Dedifferentiated amniotic fluid mesenchymal stem cell (primary cell): ENCODE data around the gene TRIM63.

Experiments used
- DNase-seq: peaks from one replicate; pipeline ENCODE4 v3.0.0-alpha.2; 2016; ENCODE audit errors: extremely low spot score

Gene TRIM63

DNA sequence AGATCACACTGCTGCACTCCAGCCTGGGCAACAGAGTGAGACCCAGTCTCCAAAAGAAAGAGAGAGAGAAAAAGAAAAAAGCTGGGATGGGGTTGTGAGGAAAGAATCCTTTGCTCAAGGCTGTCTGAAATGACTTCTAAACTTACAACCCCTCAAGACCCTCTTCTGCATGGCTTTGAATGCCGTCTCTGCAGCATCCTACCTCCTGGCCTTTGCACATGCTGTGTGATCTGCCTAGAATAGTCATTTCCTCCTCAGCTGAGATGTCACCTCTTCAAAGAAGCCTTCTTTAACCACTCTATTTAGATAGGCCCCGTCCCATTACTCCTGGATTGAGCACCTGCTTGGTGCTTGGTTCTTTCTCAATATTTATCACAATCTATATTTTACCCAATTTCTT, 17.4 kb upstream of the TRIM63 start:
- no peak for DNase-seq

DNA sequence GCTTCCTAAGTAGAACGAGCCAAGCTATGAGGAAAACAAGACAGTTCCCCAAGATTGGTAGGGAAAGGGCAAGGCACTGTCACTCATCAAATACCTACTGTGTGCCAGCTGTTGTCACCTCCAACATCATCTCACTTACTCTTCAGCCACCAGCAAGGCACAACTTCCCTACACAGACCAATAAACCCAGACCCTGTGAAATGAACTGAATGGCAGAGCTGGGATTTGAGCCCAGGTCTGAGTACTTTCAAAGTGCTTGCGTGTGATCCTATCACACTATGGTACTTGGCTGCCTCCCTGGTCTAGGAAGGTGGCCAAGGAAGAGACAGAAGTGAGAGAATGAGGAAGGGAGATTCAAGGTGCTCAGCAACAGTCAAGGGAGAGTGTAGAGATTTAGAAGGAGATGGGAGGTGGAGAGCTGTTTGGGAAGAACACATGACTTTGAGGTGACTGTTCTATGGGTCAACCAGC, 16.7 kb upstream of the TRIM63 start:
- no peak for DNase-seq

DNA sequence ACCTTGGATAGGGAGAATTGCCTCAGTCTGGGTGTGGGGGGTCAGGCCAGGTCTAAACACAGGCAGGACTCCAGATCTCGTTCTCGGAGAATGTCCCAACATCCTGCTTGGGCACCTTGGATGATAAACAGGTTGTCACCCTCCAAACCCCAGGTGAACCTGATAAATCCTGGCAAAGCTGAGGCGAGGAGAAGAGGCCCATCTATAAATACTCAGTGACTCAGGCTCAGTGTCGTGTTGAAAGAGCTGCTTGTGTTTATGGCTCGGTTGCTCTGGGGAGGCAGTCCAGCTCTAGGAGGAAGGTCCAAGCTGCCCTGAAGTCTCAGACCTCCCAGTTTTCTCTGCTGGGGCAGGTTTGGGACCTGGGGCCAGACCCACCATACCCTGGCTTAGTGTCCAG, 15.8 kb upstream of the TRIM63 start:
- DNase-seq = no peak

DNA sequence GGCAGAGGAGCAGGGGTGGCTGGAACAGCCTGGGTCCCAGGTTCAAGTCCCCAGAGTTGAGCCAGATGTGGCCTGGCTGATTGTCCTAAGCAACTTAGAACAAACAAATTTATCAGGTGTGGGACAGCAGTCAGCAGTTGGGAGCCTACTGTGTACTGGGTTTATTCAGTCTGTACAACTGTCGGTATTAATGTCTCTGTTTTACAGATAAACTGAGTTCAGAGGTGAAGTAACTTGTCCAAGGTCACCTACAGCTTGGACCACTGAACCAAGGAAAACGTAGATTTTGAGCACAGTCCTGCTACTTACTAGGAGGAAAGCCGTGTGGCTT, 14.6 kb upstream of the TRIM63 start:
- DNase-seq = no peak

DNA sequence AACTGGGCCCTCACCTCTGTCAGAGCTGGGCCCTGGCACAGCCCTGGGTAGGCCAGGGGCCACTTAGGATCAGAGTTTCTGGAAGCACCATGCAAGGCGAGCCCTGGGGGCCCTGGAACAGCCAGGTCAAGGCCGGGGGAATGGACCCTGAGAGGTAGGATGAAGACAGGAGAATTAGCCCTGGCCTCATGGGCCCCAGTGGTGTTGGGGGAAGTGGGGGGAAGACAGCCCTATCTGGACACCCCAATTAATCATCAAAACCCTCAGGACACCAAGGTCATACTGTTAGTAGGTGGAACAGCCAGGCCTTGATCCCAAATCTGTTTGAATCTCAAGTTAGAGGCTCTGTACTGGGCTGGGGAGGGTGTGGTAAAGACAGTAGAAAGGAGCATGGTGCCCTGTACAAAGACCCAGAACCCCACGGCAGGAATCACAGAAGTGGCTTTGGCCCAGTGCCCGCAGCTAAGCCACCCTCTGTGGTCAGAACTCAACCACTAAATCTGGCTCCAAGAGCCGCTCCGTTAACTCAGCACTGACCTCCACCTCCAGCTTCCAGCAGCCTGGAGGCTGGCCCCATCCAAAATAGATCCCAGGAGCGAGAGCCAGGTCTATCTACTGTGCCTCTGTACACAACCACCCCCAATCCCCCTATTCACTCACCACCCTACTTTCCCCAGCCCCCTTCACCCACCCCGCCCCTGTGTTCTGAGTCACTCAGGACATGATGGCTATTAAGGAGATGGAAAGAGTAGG, 14.0 kb upstream of the TRIM63 start:
- no peak for DNase-seq

DNA sequence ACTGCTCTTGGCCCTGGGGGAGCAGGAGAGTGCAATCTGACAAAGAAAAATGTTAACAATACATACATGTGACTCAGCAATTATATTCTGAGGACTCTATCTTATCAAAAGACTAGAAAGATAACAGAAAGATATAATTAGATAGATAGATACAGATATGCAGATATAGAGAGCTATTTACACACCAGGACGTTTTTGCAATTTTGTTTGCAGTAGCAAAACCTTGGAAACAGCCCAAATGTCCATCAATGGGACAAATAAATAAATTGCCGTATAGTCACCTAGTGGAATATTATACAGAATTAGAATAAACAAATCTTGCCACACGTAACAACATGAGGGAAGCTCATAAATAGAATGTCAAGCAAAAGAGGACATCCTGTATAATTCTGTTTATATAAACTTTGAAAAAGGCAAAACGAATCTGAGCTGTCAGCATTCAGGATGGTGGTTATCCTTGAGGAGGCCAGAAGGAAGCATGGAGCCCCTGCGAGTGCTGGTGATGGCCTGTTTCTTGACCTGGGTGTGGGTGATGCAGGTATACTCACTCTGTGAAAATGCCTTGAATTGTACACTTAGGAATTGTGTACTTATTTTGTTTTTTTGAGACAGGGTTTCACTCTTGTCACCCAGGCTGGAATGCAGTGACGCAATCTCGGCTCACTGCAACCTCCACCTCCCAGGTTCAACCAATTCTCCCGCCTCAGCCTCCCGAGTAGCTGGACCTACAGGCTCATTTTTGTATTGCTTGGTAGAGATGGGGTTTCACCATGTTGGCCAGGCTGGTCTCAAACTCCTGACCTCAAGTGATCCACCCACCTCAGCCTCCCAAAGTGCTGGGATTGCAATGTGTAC, 12.8 kb upstream of the TRIM63 start:
- no peak for DNase-seq

DNA sequence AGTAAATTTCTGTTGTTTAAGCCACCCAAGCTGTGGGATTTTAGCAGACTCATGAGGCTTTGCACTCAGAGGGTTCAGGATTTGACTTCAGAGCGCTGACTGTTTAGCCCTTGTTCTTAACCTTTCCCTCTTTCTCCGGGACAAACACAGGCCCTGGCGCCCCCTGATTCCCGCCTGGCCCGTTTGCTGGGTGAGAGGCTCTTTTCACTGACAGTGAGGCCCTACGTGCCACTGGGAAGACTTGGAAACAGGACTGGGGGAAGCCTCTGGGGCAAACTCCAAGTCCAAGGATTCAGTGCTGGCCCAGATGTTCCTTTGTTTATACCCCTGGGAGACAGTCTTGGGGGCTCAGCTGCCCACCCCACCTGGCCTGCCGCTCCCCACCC, 11.7 kb upstream of the TRIM63 start:
- no peak for DNase-seq

DNA sequence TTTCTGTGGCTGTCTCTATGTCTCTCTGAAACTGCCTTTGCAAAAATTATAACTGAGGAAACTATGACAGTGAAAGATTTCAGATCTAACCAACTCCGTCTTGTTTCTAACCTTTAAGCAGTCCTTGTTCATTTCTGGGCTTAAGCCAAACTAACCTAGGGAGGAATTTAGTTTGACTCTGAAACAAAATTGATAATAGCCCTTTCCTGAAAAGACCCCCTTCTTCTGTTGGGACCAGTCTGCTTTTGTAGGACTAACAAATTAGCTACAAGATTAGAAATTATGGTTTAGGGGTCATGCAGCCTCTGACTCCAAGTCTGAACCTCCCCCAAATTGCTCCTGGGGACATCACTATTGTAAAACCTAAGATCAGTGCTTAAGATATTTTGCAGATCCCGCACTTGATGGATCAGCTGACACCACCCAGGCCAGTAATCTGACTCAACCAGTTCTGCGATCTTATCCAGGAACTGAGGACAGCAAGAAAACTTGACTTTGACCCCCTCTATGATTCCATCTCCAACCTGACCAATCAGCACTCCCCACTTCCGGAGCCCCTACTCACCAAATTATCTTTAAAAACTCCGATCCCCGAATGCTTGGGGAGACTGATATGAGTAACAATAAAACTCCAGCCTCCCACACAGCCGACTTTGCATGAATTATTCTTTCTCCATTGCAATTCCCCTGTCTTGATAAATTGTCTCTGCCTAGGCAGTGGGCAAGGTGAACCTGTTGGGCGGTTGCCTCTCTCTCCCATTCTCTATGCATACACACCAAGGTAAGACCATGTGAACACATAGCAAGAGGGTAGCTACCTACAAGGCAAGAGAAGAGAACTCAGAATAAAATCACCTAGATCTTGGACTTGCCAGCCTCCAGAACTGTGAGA, 11.1 kb upstream of the TRIM63 start:
- no peak for DNase-seq

DNA sequence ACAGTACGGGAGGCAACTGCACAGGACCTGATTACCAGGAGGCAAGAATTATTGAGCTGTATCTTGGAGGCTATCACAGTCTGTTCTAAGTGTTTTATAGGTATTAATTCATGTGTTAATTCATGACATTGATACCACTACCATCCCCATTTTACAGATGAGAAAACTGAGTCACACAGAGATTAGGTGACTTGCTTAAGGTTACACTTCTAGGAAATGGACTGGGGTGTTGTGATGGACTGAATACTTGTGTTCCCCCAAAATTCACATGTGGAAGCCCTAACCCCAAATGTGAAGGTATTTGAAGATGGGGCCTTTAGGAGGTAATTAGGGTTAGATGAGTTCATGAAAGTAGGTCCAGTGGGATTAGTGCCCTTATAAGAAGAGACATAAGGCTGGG, 10.1 kb upstream of the TRIM63 start:
- DNase-seq = no peak

DNA sequence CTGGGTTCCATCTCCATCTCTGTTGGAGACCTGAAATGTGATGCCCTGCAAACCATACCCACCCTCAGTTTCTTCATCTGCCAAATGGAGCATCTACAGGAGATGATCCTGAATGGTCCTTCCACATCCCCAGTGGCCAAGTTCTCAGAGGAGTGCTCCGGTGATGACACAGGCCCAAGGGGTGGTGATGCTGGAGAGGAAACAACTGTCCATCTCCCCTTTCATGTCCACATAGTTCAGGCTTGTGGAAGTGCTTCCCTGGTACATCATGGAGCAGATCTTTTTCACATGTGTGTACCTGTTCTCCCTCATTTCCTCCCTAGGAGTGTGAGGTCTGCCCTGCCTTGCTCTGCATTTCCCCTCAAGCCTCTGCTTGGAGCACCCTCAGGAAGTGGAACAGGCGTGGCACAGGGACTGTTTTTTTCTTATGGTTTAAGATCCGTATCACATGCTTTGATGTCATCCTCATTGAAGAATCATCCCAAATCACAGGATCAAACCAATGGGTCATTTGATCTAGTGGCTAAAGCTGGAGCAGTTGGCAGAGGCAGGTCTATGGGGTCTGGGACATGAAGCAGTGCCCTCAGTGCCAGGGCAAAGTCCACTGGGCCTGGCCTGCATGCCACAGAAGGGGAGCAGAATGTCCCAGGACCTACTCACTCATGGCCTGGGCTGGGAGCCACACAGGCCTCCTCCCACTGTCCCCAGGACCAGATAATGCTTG, 8.2 kb upstream of the TRIM63 start:
- no peak for DNase-seq

DNA sequence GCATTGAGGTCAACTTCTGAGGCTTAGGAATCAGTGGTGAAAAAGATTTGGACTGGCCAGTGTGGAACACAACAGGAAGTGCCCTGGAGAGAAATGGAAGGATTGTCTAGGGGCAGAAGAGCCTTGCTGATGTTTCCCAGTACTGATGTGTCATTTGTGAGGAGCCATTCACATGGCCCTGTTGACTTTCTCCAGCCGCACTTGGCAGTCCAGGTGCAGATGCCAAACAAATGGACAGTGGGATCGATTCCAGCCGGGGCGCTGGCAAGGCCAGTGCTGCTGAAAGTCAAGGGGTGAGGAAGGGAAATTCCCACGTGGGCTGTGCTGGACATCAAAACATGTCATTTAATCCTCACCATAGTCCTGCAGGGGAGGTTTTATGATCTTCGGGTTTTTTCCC, 4.9 kb upstream of the TRIM63 start:
- DNase-seq = no peak

DNA sequence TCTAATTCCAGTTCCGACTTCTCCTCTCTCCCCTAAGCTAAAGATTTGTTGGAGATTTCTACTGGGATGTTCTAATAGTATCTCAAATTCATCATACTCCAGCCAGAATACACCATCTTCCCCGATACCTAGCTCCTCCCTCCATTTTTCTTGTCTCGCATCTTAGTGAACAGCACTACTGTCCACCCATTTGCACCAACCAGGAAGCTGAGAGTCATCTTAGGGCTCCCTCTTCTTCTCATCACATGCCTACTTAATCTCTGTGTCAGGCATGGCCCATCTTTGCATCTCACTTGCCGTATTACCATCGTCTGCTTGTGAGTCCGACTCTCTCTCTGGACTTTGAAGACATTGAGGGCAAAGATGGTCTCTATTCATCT, 3.5 kb upstream of the TRIM63 start:
- no peak for DNase-seq

DNA sequence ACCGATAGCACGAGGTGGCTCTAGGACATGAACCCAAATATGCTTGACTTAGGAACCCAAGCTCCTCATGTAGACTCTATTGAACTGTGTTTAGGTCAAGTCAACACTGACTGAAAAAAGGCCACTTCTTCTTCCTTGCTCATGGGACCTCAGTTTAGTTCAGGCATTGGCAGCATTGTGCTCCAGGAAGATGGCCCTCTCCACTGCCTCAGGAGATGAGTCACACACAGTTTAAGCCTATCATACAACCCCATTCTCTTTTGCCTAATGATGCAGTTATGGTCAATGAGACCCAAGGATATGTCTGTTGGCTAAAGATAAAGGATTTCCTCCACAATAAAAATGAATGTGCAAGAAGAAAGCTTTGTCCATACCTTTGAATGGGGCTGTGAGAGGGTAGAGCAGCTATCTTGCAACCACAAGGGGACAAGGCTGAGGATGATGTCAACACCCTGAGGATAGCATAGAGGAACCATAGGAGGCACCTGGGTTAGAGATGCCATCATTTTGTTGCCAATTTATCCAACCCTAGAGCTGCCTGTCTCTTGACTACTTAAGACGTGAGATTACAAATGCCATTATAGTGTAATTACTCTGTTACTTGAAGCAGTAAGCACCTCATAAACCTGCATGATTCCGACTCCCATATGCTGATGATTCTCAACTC, 3.0 kb upstream of the TRIM63 start:
- DNase-seq = no peak

DNA sequence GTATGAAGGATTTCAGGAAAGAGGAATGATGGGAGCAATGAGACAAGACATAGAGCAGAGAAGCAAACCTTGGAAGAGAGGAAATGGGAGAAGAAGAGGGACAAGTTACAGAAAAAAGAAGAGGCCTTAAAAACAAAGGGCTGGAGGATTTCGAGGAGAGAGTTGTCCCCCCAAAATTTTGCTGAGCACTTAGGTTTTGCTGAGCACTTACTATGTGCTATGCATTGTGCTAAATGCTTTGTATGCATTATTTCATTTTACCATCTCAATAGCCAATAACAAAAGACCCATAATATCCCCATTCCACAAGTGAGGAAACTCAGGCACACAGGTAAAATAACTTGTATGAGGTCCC, 2.5 kb upstream of the TRIM63 start:
- no peak for DNase-seq

DNA sequence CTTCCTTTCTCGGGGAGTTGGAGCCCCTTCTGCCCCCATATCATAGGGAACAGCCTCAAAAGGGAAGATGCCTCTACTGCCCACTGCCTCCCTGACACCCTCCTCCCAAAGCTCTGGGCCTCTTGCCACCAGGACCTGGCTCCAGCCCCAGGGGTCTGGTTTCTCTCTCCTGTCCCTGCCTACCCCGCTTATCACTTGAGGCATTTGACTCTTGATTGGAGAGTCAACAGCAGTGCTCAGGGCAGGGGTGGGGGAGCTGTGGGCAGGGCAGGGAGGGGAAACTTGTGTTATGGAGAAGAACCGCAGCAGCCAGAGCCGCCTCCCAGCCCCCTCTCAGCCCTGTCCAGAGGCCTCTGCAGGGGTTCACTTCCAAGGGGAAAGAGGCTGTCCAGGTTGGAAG, 573 bp downstream of the TRIM63 start:
- no peak for DNase-seq

DNA sequence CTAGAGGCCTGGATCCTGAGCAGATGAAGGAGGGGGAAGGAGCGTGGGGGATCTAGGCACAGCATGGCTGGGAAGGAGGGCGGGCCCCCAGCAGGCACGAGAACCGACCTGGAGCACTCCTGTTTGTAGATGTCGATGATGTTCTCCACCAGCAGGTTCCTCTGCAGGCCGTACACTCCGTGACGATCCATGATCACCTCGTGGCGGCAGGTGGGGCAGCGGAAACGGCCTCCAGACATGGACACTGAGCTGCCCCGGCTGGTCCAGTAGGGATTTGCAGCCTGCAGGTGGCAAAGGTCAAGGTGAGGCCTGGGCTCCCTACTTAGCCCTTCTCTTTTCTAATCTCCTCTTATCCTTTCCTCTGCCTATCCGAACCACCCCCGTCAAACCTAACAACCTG, 1.3 kb downstream of the TRIM63 start:
- no peak for DNase-seq

DNA sequence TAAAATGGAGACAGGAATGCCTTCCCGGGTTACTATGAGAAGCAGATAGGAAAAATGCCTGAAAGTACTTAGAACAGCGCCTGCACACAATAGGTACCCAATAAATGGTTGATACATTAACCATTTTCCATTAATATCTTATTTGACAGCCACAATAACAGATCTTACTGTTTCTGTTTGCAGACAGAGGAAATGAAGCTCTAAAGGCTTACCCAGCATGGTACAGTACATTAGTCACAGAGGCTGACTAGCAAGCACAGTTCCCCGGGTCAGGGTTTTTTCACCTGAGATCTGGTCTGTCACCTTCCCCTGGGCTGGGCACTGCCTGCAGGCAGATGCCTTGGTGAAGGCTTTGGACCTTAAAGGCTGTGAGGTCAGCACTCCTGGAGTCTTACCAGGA, 2.9 kb downstream of the TRIM63 start:
- DNase-seq = no peak

DNA sequence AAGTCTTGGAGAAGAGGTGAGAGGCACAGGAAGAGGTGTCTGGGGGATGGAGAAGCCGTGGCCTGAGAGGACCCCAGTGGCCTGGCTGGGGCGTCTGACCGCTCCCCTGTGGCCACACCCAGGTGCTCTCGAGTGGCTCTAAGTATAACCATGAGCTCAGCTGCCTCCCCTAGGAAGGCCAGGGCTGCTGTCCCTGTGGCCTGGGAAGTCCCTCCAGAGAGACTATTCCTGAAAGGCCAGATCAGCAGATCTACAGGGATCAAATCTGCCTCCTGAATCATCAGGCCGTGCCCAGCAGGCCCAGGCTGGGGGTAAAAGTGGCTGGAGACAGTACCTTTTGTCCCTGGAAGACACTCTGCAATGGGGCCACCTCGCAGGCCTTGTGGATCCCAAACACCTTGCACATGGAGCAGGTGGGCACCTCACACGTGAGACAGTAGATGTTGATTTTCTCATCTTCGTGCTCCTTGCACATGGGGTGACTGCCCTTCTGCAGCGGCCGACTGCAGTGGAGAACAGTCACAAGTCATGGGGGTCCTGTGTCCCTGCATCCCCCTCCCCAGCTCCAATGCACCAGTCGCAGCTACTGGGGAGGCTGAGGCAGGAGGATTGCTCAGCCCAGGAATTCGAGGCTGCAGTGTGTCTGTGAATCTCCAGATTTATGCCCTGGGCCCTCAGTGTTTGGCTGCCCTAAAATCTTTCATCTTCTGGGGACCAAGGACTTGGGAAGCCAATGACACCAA, 6.4 kb downstream of the TRIM63 start:
- no peak for DNase-seq

DNA sequence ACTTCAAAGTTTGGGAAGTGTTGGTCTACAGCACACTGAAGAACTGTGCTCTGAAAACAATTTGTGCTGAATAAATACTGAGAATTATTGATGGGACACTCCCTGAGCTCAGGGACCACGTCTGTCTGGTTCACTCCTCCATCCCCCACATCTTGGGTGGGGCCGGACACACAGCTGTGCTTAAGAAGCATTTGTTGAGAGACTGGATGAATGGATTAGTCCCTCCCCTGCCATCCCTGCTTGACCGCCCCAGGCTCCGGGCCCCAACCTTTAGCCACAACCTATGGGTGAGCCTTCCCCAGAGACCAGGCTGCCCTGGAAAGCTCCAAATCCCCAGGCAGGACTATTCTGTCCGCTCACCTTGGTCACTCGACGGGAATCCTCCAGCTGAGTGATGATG, 7.5 kb downstream of the TRIM63 start:
- no peak for DNase-seq

DNA sequence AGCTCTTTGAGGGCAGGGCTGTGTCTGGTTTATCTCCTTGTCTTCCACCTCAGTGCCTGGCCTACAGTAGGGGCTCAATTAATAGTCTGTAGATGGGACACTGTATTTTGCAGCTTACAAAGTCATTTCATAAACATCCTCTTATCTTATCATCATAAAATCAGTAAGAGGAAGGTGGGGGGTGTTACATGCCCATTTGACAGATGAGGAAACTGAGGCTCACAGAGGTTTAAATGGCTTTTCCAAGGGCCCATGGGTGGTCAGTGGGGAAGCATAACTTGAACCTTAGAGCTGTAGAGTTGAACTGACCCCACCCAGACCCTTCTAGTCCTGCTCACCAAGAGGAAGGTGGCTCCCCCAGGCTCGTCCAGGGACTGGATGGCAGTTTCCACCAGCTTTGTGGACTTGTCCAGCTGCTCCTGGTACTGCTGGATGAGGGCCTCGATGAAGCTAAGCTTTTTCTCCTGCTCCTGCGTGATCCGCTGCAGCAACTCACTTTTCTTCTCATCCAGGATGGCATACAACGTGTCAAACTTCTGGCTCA, 9.3 kb downstream of the TRIM63 start:
- DNase-seq = no peak
